22Rv1 (cell line): Measurements from ENCODE around the gene TNNI2.

Experiments
- CTCF ChIP-seq: fragments of 450-650 bp; IDR thresholded peaks from 2 replicates; pipeline ENCODE4 v1.5.1; 2017; ENCODE audit warnings: mild to moderate bottlenecking
- ZFX ChIP-seq: fragments of 450-650 bp; IDR thresholded peaks from 2 replicates; pipeline ENCODE4 v1.6.1; 2017; ENCODE audit warnings: antibody characterized with exemption, borderline replicate concordance

- no peak for TF ChIP-seq CTCF
- no peak for TF ChIP-seq ZFX
These were observed 14.8 kb downstream of the TNNI2 start for GRCh38 chr11:1853376-1854131.
